NB4 (cell line): ENCODE measurements around the gene DNAJC5.

Source experiments
- DNase-seq: peaks from one replicate; pipeline ENCODE4 v3.0.0; 2010; ENCODE audit warnings: low read depth
- H3K4me3 ChIP-seq: one replicate; pipeline ENCODE4 v1.5.1; 2011; ENCODE audit warnings: mild to moderate bottlenecking, low read depth, low read length, moderate library complexity
- MYC ChIP-seq: IDR thresholded peaks from 2 replicates; pipeline ENCODE4 v1.6.1; 2011; ENCODE audit warnings: low read depth, low read length
- POLR2A ChIP-seq: IDR thresholded peaks from 2 replicates; pipeline ENCODE4 v1.6.1; 2011; ENCODE audit warnings: mild to moderate bottlenecking; ENCODE audit not compliant: insufficient read length; ENCODE audit errors: extremely low read depth
- TF ChIP-seq, protein P1 (sequence below): IDR thresholded peaks from one replicate; pipeline ENCODE4 v1.5.1; 2012; ENCODE audit warnings: low read depth, low read length
- TF ChIP-seq, protein P2 (sequence below): IDR thresholded peaks from 2 replicates; pipeline ENCODE4 v1.6.1; 2011; ENCODE audit warnings: low read depth, low read length

DNAJC5 gene

DNA sequence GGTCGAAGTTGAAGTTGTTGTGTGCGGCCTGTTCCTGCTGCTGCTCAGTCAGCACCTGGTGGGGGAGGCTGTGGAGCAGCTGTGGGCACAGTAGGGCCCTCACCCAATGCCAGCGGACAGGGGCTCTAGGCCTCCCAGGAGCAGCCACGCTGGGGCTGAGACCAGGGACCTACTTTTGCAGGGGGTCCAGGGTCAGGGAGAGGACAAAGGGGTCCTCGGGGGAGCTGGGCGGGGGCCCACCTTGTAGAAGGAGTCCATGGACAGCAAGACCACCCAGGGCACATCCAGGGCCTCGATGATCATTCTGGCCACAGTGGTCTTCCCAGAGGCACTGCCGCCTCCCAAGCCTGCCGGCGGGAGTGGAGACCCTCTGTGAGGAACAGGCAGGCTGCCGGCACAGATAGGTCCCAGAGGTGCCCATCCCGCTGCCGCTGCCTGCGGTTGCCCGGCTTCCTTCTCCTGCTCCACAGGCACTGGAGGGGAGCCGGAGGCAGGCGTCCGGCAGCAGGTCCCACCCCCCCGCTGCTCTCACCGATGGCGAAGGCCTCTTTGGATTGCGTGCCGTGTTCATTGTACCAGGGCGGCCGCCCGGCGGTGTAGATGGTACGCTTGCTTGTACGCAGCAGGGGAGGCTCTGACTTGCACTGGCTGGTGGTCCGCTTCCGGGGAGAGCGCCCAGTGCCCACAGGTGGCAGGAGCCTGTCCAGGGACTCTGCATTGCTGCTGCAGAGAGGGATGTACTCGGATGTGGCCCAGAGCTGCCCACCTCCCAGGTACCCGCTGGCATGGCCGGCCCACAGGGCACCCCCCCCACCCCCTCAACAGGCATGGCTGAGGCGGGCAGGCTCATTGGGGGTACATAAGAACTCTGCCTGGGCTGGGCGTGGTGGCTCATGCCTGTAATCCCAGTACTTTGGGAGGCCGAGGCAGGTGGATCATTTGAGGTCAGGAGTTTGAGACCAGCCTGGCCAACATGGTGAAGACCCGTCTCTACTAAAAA lies 51.3 kb downstream of the DNAJC5 start:
- no peak for DNase-seq
- TF ChIP-seq, protein P1, sequence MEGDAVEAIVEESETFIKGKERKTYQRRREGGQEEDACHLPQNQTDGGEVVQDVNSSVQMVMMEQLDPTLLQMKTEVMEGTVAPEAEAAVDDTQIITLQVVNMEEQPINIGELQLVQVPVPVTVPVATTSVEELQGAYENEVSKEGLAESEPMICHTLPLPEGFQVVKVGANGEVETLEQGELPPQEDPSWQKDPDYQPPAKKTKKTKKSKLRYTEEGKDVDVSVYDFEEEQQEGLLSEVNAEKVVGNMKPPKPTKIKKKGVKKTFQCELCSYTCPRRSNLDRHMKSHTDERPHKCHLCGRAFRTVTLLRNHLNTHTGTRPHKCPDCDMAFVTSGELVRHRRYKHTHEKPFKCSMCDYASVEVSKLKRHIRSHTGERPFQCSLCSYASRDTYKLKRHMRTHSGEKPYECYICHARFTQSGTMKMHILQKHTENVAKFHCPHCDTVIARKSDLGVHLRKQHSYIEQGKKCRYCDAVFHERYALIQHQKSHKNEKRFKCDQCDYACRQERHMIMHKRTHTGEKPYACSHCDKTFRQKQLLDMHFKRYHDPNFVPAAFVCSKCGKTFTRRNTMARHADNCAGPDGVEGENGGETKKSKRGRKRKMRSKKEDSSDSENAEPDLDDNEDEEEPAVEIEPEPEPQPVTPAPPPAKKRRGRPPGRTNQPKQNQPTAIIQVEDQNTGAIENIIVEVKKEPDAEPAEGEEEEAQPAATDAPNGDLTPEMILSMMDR: no peak
- TF ChIP-seq POLR2A (no peak), MYC (no peak)
- TF ChIP-seq, protein P2, sequence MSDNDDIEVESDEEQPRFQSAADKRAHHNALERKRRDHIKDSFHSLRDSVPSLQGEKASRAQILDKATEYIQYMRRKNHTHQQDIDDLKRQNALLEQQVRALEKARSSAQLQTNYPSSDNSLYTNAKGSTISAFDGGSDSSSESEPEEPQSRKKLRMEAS: no peak
- no peak overlapping the region for H3K4me3 ChIP-seq

DNA sequence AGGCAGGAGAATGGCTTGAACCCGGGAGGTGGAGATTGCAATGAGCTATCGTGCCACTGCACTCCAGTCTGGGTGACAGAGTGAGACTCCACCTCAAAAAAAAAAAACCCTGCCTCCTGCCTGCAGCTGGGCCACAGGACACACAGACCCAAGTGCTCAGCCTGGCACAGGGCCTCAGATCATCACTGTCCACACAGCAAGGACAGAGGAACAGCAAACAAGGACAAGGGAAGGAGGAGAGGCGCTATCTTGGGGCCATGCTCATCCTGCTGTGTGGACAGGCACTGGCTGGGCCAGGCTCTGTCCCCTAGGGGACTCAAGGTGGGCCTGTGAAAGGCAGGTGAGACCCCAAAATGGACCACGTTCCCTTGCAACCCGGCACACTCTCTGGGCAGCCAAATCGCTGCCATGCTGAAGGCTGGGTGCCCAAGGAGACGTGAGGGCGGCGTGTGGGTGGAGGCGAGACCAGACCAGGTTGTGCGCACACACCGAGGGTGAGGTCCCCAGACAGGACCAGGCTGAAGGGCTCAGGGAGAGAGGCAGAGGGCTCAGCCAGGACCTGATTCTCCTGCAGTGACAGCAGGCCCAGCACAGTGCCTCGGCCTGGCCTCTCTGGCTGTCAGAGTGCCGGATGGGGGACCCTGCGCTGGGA lies 52.2 kb downstream of the DNAJC5 start:
- no peak for TF ChIP-seq MYC
- TF ChIP-seq POLR2A: no peak
- TF ChIP-seq, protein P2: no peak
- H3K4me3 ChIP-seq: no peak overlapping the region
- no peak for DNase-seq

DNA sequence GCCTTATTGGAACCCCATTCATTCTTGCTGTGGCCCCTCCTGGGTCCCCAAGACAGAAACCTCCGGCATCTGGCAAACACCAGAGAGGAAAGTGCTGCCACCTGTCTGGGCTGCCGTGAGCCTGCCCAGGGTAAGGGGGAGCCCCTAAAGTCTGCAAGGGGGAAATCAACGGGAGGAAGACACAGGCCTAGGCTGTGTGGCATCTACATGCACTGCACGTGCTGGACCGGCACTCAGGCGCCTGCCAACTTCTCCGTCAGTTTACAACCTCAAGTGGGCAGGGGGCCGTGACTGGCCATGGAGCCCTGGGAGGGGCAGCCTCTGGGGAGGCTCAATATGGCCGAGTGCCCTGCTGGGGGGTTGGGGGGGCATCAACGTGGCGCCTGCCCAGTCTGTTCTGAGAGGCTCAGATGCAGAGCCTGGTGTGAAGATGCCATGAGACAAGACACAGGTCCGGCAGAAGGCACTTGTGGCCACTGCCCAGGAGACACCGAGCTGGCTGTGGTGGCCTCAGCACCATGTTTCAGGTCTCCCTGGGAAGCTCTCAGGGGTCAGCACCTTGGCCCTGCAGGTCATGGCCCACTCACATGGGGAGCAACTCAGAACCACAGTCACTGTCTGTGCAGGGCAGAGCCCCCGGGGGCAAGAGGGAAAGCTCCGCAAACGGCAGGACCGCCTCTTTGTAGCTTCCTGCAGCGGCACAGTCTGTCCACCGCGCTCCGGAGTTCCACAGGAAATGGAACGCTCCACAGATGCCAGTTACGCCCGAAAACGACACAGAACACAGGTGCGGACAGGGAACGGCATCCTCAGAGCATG lies 52.9 kb downstream of the DNAJC5 start:
- TF ChIP-seq POLR2A (no peak), MYC (no peak)
- TF ChIP-seq, protein P2: no peak
- TF ChIP-seq, protein P1: no peak
- no peak overlapping the region for H3K4me3 ChIP-seq
- no peak for DNase-seq

DNA sequence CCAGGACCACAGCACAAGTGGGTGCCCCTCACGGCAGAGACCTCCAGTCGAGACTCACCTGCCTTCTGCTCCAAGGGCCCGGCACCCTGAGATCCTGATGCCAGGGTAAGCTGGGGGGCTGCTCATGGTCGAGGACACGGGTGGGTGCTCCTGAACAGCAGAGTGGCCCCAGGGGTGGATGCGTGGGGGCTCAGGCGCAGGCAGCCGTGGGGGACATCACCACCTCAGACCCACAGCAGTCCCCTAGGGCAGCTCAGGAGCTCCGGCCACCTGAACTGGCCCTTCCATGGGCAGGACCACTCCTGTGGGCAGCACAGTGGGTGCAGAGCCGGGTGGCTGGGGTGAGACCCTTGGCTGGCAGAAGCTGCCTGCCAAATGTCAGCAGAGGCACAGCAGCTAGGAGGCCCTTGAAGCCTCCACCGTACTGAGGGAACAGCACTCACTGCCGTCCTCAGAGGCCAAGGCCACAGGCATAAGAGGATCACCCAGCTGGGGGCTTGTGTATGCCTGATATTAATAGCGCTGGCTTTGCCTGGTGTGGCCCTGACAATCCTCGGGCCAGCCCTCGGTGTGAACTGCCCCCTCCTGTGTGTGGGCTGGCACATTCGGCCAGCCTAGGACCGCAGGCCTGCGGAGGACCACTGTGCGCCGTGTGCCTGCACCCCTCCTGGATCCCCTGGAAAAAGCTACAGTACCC lies 55.9 kb downstream of the DNAJC5 start:
- no peak for DNase-seq
- H3K4me3 ChIP-seq: no peak overlapping the region
- TF ChIP-seq MYC (no peak), POLR2A (no peak)
- TF ChIP-seq, protein P1: no peak
- TF ChIP-seq, protein P2: no peak

DNA sequence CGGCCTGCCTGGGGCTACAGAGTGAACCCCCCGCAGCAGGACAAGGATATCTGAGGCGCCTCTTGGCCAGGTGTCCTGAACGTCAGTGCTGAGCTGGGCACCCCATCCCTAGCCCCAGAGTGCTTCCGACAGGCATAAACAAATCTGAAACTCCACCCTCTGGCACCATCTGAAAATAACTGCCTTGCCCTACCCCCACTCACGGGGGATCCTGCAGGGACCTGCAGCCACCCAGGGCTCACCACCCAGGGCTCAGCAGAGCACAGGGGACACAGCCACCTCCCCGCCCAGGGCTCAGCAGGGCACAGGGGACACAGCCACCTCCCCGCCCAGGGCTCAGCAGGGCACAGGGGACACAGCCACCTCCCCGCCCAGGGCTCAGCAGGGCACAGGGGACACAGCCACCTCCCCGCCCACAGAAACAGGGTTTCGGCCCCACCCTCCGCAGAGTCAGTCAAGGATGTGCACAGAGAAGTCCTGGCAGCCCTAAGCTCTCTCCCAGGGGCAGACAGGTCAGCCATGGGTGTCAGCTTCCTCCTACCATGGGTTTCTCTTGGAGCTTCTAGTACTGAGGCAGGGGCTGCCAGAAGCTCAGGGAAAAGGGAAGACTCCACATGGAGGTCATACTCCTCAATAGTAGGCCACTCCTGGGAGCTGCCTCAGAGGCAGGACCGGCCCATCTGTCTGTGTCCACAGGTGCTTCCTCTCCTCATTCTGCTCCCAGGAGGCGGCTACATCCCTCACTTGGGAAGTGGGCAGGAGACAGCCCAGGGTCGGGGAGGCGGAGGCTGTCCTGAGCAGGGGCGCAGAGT lies 56.7 kb downstream of the DNAJC5 start:
- H3K4me3 ChIP-seq: no peak overlapping the region
- no peak for TF ChIP-seq MYC
- TF ChIP-seq, protein P2: no peak
- no peak for TF ChIP-seq POLR2A
- TF ChIP-seq, protein P1: no peak
- DNase-seq: no peak
